Measurements from ENCODE around the gene ZC3H6.
"Not testable (repeated sequence)": the region's sequence is repeated elsewhere in the genome, so short reads cannot be mapped to it uniquely, and the experiment has no call there.

The ZC3H6 gene

DNA sequence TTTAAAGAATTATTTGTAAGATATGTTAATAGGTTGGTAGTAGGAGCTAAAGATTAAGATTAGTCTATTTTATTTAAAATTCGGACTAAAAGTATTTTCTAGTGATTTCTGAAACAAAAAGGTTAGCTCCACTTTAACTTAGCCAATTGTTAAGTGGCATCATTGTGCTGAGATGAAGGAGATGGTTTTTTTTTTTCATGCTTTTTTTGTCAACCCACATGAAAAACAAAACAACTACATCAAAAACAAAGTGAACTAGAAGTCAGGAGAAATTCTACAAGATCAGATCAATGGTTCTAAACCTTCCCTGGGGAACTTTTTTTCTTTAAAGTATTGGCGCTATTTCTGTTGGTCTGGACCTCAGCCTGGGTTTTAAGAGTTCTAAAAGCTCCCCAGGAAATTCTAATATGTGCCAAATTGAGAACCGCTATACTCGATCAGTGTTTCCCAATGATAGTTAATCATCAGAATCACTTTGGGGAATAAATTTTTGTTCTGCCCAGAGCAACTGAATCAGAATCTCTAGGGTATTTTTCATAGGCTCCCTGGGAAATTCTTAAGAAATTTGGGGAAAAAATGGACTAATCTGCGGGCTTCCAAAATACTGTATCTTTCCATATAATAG, 2.3 kb downstream of the ZC3H6 start:
- no peak for DNase-seq (ENCODE audit: low read depth in 2 of 3, low spot score in 2 of 3)

DNA sequence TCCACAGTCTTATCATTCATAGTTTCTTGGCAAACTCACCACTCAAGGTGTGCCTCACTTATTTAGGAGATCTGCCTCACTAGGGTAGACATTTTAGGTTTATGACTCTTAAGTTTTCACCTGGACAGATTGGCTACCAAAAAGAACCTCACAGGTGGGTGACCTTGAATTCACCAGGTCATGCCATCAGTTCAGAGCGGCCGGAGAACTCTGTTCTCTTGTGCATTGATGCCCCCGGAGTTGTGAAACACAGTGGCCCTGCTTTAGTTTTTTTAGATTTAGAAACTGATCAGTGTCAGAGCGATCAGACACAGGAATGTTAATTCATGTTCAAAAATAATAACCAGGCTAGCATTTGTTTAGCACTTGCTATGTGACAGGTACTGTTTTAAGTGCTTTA, 6.7 kb downstream of the ZC3H6 start:
- DNase-seq (ENCODE audit: low read depth in 2 of 3, low spot score in 2 of 3), result not testable (repeated sequence)

DNA sequence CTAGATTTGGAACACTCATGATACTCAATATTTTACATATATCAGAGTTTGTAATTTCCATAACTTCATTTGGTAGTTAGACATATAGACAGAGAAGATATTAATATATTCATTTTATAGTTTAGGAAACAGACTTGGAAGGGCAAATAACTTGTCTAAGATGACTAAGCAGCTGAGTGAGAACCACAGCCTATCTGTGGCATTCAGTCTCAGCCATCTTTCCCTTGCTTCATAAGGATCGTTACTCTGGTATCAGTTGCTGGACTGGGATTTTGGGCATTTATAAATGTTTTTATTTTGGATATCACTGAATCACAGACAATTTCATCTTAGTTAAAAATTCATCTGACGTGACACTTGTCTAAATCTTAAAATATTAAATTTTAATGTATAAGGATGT, 8.1 kb downstream of the ZC3H6 start:
- not testable (repeated sequence) for DNase-seq (ENCODE audit: low read depth in 2 of 3, low spot score in 2 of 3)

DNA sequence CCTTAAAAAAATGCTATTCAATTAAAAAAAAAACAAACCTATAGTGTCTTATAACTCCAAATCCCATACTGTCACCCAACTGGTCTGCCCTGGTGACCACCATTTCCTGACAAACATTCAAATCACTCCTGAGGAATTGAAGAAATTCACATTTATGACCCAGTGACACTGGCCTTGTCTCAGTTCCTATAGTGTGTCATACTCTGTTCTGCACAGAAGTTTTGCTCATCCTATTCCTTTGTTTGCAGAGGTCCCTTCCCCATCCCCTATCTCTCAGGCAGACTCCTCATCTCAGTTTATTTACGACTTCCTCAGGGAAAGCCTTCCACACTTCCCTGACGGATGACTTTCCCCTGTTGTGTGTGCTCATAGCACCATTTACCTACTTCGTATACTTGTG, 14.7 kb downstream of the ZC3H6 start:
- no peak for DNase-seq (ENCODE audit: low read depth in 2 of 3, low spot score in 2 of 3)

DNA sequence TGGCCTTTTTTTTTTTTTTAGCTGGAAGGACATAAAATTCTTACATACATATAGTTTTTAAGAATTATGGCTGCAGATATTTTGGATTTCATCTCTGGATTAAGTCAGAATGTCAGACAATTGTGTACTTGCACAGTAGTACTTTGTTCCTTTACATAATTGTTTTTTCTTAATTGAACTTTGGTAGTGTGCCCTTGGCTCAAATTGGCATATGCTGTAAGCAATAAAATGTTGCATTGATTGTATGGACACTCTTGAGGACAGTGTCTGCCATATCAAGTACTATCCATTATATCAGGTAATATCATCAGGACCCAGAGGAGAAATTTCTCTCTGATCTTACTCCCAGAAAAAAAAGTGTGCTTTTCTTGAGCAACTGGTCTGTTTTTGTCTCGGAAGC, 15.3 kb downstream of the ZC3H6 start:
- no peak for DNase-seq (ENCODE audit: low read depth in 2 of 3, low spot score in 2 of 3)

DNA sequence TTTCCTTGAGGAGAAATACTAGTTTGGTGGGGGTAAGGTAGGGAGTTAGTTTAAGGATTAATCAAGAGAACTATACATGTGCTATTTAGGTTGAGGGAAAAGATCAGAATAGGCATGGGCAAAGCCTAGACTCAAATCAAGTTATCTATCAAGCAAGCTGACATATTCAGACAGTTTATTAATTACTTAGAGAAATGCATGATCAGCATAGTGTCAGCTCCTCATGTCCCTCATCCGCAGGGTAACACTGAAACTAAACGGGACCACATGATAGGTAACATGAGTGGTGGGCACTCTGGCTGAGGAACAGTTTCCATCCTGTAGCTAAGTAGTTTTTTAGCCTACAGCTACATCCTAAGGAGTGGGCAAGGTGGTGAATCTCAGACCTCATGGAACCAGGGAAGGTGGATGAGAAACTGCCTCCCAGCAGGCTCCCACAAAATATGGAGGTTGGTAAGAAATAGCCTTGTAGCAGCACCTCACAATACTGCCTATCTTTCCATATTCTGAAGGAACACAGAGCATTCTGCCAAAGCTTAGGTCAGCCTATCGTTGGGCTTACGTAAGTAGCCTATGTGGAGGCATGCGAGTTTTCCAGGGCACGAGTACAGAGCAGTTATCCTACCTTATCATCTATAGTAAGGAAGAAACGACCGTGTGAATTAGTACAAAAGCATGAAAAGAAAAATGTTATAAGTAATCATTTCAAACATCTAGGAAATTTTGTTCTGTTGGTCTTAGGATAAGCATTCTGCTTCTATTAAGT, 18.4 kb downstream of the ZC3H6 start:
- DNase-seq (ENCODE audit: low read depth in 2 of 3, low spot score in 2 of 3), result no peak

DNA sequence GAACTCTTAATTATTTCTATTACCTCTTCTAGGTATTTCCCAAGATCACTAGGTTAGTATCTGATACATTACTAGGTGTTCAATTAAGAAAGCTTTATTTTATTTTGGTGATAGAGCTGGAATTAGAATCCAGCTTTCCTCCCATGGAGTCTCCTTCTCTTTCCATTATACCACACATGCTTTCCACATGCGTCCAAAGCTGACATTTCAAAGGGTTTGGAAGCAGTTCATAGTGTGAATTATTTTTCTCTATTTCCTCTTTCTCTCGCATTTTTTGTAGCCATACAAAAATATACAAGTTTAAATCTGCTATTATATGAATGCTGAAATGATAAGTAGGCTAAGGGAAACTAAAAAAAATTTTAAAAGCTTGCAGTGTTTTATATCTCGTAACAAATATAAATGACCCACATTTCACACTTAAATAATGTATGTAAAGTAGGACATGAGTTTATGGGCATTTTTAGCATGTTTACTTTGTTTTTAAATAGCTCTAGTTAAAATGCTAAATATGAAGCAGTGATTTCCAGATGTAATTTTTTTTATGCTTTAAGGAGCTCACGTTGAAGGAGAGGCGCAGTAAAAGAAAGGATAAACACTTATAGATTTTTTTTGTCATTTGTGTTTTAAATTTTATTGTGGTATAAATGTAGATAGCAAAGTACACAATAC, 20.1 kb downstream of the ZC3H6 start:
- DNase-seq (ENCODE audit: low read depth in 2 of 3, low spot score in 2 of 3), result no peak

DNA sequence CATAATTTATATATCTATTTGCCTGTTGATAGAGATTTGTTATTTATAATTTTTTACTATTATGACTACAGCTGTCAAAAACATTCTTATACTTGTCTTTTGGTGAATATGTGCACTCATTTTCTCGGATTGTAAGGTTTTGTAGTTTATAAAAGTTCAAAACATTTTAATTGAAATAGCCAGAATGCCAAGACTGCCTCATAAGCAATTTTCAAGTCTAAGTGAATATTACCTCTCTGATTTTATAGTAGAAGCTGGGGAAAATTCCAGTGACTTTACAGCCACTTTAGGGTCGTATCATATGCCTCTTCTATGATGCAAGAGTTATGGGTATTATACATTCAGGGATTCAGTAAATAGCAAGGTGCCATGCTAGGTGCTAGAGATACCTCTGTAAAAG, 21.0 kb downstream of the ZC3H6 start:
- no peak for DNase-seq (ENCODE audit: low read depth in 2 of 3, low spot score in 2 of 3)

DNA sequence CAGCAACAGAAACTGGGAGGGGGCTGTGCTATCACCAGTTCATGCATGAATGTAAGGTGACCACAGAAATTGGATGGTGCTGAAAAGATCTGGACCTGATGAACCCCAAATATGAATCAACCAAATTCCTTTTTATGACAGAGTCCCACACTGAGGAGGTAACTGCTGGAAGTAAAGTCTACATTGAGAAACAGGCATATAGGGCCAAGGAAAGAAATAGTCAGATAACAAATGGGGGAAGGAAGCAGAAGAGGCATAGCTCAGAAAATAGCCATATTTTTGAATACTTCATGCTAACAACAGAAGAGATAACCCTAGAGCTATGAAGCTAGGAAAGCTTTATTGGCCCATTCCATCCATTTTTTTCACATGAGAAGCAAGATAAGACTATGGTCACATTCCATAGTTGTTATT, 25.8 kb downstream of the ZC3H6 start:
- DNase-seq (ENCODE audit: low read depth in 2 of 3, low spot score in 2 of 3), result no peak

DNA sequence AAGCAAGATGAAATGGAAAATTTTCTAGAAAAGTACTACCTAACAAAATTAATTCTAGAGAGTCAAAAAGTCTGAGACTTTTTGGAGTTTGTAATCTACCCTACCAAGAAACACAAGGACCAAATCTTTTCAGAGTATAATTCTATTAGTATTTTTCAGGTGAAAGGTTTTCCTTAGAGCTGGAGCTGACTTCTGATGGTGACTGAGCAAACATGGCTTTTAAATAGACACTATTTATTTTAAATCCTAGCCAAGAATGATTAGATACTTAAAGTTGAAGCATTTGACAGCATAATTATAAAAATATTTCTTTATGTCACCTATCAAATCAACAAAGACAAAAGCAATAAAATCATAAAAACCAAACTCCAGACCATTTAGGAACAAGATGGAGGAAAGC, 26.6 kb downstream of the ZC3H6 start:
- no peak for DNase-seq (ENCODE audit: low read depth in 2 of 3, low spot score in 2 of 3)

DNA sequence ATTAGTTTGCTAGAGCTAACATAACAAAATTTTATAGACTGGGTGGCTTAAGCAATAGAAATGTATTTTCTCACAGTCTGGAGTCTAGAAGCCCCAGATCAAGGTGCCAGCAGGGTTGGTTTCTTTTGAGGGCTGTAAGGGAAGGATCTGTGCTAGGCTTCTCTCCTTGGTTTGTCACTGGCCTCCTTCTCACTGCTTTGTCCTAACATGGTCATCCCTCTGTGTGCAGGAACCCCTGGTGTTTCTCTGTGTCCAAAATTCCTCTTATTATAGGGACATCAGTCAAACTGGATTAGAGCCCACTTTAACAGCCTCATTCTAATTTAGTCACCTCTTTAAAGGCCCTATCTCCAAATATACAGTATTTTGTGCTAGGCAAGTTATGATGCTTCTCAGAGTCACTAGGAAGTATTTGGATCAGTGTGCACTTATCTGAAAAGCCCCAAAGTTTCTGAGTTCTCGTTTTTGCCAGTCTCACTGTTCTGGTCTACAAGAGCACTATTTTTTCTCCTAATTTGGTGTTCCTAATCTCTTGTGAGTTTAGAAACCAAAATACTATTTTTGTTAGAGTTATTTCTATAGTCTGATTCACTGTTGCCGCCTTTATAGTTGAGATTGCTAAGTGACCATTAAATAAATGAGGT, 29.0 kb downstream of the ZC3H6 start:
- no peak for DNase-seq (ENCODE audit: low read depth in 2 of 3, low spot score in 2 of 3)

DNA sequence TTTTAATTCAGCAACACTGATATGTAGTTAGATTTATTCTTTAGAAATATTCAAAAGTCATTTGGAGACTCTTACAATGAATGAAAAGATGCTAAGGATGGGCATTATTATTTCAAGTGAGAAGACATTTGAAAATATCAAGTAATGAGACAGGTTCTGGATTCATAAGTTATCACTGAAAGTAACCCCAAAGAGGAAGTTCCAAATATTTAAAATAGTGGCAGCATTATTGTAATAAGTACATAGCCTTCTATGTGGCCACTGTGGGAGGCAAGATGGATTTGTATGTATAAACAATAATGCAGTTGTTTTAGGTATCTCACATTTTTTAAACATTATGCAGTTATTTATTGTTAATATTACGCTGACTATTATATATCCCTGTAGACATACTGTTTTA, 29.7 kb downstream of the ZC3H6 start:
- no peak for DNase-seq (ENCODE audit: low read depth in 2 of 3, low spot score in 2 of 3)

DNA sequence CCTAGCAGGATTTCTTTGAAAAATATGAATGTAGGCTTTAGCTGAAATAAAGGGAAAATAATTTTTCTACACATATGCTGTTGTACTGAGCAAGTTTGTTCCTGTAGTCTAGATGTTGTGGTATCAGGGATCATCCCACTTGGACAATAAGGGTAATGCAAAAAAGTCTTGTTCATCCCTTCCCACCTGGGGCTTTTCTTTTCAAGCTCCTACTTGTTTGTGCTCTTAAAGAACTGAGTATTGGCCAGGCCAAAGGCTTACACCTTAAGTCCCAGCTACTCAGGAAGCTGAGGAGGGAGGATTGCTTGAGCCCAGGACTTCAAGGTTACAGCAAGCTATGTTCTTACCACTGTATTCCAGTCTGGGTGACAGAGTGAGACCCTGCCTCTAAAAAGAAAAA, 35.5 kb downstream of the ZC3H6 start:
- no peak for DNase-seq (ENCODE audit: low read depth in 2 of 3, low spot score in 2 of 3)

DNA sequence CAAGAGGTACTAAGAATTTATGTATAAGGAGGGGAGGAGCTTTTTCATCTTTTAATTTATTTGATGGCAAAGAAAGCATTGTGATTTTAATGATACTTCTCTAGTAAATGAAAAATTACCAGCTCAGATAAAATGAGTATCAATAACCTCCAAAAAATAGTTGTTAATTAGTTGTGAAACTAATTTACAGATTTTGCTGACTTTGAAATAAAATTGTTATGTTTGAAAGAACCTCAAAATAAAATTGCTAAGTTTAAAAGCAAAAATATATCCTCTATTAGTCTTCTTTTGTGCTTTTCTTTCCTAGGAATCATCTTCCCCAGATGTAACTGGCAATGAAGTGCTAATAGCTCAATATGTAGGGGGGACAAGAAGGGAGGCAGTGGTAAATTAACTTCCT, 36.5 kb downstream of the ZC3H6 start:
- no peak for DNase-seq (ENCODE audit: low read depth in 2 of 3, low spot score in 2 of 3)

DNA sequence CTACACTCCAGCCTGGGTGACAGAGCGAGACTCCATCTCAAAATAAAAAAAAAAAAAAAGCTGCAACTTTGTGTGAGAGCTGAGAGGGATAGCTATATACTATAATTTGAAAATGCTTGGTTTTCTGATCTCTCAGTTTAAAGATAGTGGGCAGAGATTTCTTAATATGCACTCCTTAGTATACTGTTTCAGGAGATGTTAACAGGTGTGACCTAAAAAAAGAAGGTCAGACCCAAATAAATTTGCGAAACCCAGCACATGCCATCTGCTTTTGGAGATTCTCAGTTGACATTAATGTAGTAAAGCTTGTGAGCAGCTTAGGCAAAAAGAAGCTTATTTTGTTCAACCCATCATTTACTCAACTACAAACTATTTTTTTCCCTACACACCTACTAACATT, 37.4 kb downstream of the ZC3H6 start:
- no peak for DNase-seq (ENCODE audit: low read depth in 2 of 3, low spot score in 2 of 3)

DNA sequence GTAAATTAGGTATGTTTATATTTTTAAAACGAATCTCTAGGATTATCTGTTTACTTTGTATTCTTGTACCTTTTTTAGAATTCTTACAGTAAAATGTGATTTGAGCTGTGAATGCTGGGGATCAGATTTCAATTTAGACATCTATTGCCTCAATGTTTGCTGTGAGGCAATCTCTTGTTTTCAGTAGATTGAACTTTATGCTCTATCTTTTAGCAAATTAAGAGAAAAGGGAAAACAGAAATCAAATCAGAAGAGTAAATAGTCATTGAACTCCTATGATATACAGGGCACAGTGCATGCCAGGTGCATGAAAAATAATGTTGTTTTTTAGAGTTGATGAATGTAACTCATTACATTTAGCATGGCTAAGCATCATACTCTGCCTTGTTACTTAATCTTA, 39.5 kb downstream of the ZC3H6 start:
- DNase-seq (ENCODE audit: low read depth in 2 of 3, low spot score in 2 of 3), result no peak

DNA sequence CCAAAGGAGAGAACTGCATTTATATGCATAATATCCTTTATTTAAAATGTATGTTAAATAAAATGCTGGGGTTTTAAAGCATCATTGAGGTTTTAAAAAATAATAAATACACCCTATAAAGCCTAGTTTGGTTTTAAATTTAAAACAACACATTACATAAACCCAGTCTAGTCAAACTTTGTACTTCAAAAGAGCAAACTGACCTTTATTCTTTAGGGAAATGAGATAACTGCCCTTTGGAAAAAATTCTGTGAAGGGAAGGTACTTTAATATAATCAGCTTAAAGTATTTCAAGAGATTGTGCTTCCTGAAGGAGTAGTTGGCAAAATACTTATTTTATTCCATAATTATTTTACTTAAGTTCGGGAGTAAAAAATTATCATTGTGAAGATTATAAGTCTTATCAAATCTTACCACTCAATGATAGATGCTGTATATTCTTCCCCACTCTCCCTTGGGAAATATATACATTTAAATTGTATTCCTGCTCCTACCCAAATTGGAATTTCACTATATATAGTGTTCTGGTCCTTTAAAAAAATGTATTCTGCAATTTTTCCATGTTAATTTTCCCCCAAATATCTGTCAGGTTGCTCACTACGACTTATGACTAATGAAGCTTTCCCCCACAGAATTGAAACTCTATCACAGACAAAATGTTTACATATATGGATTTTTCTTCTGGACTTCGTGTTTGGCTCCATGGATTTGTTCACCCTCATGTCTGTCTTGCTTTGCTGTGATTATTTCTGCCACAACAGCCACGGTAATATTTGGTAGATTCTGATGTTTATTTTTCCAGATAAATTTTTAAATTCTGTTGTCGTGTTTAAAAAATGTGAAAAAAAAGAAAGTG, 42.1 kb downstream of the ZC3H6 start:
- DNase-seq (ENCODE audit: low read depth in 2 of 3, low spot score in 2 of 3), result no peak

DNA sequence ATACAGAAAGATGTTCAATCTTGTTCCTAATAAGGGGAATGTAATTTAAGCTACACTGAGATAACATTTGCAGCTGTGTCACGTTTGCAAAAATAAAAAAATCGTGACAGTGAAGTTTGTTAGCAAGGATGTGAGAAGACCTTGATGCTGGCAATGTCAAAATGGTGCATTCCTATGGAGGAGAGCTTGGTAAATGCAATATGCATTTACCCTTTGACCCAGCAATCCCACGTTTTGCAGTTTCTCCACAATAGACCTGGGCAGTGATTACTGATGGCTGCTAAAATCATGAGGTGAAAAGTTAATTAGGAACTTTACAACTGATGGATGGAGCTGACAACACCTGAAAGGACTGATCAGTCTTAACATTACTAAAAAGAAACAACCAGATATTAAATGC, 43.1 kb downstream of the ZC3H6 start:
- no peak for DNase-seq (ENCODE audit: low read depth in 2 of 3, low spot score in 2 of 3)

DNA sequence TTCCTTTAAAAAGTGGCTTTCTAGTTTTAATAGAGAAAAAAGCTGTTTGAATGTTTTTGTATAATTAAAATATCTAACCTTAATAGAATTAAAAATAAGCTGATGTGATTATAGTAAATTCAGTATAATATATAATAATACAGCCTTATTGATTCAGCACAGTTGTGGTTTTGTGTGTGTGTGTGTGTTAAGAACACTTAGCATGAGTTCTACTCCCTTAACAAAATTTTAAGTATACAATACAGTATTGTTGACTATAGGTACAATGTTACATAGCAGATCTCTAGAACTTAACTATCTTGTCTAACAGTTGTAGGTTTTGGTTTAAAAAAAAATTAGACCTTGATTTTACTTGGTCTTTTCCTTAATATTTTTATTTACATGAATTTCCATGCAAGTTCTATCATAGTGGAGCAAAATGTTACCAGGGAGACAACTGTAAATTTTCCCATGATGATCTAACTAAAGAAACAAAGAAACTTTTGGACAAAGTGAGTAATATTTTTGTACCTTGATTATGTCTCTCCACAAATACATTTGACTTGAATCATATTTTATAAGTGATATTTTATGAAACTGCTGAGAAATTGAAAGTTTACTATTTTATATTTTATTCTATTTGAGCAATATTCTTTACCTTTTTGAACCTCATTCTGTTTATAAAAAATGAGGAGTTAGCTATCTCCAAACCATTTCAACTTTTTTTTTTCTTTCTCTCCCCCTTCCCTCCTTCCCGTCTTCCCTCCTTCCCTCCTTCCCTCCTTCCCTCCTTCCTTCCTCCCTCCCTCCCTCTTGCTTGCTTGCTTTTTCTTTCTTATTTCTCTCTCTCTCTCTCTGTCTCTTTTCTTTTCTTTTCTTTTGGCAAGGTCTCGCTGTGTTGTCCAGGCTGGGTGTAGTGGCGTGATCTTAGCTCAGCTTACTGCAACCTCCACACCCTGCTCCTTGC, 46.3 kb downstream of the ZC3H6 start:
- no peak for DNase-seq (ENCODE audit: low read depth in 2 of 3, low spot score in 2 of 3)

DNA sequence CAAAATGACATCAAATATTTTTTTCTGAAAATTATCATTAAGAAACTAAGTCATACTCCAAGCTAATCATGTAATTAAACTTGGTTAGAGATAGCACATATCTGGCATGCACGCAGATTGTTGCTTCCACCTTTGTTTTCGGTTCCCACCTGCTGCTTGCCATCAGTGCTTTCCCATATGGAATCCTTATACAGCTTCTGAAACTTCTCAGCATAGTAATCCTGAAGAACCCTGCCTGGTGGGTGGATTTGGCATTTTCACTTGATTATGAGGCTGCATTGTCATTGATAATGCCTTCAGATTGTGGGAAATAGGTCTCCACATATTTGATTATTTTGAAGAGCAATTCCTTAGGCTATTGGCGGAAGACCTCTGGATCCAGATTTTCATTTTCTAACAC, 47.5 kb downstream of the ZC3H6 start:
- no peak for DNase-seq (ENCODE audit: low read depth in 2 of 3, low spot score in 2 of 3)

Measured in activated CD8-positive, alpha-beta memory T cell treated with anti-CD3 and anti-CD28 coated beads for 48 hours (primary cell).